GM12892 (cell line): ENCODE results near the gene LRP10.

Experiments used
- POLR2A ChIP-seq: IDR thresholded peaks from 2 replicates; pipeline ENCODE4 v1.6.1; 2011; ENCODE audit warnings: low read depth, low read length, control low read depth
- POLR2AphosphoS5 ChIP-seq: IDR thresholded peaks from 2 replicates; pipeline ENCODE4 v1.6.1; 2011; ENCODE audit warnings: low read depth, low read length, control low read depth
- TAF1 ChIP-seq: IDR thresholded peaks from 2 replicates; pipeline ENCODE4 v1.6.1; 2011; ENCODE audit warnings: low read depth, mild to moderate bottlenecking, control low read depth, low read length, borderline replicate concordance

DNA sequence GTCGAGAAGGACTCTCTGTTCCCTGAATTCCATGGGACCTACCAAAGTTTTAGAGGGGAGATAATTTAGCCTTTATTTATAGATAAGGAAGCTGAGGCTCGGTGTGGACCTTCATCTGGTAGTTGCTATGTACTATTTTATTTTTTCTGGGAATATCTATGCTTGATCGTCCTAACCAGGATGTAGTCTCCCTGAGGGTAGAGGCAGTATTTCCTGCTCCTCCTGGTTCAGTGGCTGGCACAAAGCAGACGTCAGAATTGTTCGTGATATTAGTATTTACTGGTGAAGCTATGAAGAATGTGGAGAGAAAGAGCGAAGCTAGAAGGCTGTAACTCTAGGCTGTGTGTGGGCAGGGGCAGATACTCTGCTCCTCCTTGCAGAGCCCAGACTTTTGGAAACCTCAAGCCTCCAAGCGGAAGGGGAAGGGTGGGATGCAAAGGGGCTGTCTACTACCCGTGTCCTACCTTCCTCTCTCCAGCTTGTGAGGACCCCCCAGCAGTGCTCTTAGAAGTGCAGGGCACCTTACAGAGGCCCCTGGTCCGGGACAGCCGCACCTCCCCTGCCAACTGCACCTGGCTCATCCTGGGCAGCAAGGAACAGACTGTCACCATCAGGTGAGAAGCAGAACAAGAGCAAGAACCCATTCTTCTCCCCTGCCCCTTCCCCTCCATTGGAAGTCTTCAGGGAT, 1.4 kb downstream of the LRP10 start:
- no peak for TF ChIP-seq POLR2A
- no peak for TF ChIP-seq POLR2AphosphoS5
- no peak for TF ChIP-seq TAF1
